22Rv1 (cell line): Measurements from ENCODE around the gene IMPG1.

Experiments
- ZFX ChIP-seq: fragments of 450-650 bp; IDR thresholded peaks from 2 replicates; pipeline ENCODE4 v1.6.1; 2017; ENCODE audit warnings: antibody characterized with exemption, borderline replicate concordance
- TF ChIP-seq, protein P1 (sequence below): fragments of 450-650 bp; IDR thresholded peaks from 2 replicates; pipeline ENCODE4 v1.5.1; 2017; ENCODE audit warnings: mild to moderate bottlenecking

DNA sequence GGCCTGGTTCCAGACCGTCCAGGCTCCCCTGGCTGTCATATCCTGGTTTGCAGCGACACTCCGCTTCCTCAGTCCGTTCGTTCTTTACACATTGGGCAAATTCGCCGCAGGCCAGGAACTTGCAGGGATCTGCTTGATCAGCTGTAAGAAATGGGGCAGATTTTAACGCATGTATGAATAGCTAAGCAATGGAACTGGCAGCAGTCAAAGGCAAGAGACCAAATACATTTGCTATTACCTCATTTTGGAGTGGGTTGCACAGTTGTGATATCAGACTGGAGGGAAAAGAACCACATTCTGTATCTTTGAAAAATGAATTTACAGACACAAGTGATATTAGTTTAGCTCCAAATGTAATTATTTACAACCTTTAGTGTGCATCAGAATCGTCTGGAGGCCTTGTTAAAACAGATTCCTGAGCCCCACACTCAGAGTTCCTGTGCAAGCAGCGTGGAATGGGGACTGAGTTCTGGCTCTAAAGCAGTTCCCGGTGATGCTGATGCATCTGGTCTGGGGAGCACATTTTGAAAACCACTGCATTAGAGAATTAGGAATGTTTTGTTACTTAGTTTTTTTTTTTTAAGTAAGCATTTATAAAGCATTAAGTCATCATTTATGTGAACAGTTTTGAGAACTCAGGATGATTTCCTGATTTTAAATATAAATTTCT, 141.3 kb downstream of the IMPG1 start:
- TF ChIP-seq, protein P1, sequence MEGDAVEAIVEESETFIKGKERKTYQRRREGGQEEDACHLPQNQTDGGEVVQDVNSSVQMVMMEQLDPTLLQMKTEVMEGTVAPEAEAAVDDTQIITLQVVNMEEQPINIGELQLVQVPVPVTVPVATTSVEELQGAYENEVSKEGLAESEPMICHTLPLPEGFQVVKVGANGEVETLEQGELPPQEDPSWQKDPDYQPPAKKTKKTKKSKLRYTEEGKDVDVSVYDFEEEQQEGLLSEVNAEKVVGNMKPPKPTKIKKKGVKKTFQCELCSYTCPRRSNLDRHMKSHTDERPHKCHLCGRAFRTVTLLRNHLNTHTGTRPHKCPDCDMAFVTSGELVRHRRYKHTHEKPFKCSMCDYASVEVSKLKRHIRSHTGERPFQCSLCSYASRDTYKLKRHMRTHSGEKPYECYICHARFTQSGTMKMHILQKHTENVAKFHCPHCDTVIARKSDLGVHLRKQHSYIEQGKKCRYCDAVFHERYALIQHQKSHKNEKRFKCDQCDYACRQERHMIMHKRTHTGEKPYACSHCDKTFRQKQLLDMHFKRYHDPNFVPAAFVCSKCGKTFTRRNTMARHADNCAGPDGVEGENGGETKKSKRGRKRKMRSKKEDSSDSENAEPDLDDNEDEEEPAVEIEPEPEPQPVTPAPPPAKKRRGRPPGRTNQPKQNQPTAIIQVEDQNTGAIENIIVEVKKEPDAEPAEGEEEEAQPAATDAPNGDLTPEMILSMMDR, result no peak
- no peak for TF ChIP-seq ZFX
